ELF-1 (cell line): Measurements from ENCODE around the gene TBX1.
A peak's percentile ranks its signal among the peaks of the same experiment; 100 is the strongest.

Experiments used
- DNase-seq: peaks from one replicate; pipeline ENCODE4 v3.0.0-alpha.2; 2016; ENCODE audit warnings: low read depth, low spot score

The TBX1 gene

GRCh38 chr22:19760058-19760950, at the start of gene TBX1:
TSS of gene TBX1 (plus strand) at chr22:19760778. CDS start at chr22:19760844, 66 bp downstream.
- no peak for DNase-seq

GRCh38 chr22:19713245-19713644, 47.3 kb upstream of the TBX1 start:
- no peak for DNase-seq

- no peak for DNase-seq
Observed at GRCh38 chr22:19713650-19714311, 46.8 kb upstream of the TBX1 start.

GRCh38 chr22:19714312-19715187, 46.0 kb upstream of the TBX1 start, which contains the start of gene SEPTIN5:
TSS of gene SEPTIN5 (plus strand) at chr22:19714503. CDS start at chr22:19714589, 86 bp downstream.
- DNase-seq = no peak

- no peak for DNase-seq
Observed at GRCh38 chr22:19715188-19715930, 45.2 kb upstream of the TBX1 start.

- DNase-seq = no peak
Observed at GRCh38 chr22:19716041-19716828, 44.3 kb upstream of the TBX1 start.

- DNase-seq = no peak
Observed at GRCh38 chr22:19716829-19717105, 43.8 kb upstream of the TBX1 start.

- no peak for DNase-seq
Observed at GRCh38 chr22:19717181-19717580, 43.4 kb upstream of the TBX1 start.

- peak; percentile 72 for DNase-seq
Observed at GRCh38 chr22:19717691-19718455, 42.7 kb upstream of the TBX1 start.

- no peak for DNase-seq
Observed at GRCh38 chr22:19718456-19719049, 42.0 kb upstream of the TBX1 start.

- DNase-seq = no peak
Observed at GRCh38 chr22:19719050-19719482, 41.5 kb upstream of the TBX1 start.

GRCh38 chr22:19719488-19720021, 41.0 kb upstream of the TBX1 start:
- DNase-seq = no peak

- no peak for DNase-seq
Observed at GRCh38 chr22:19720150-19720827, 40.3 kb upstream of the TBX1 start.

- no peak for DNase-seq
Observed at GRCh38 chr22:19720999-19721329, 39.6 kb upstream of the TBX1 start.

- no peak for DNase-seq
Observed at GRCh38 chr22:19721330-19722177, 39.0 kb upstream of the TBX1 start.

GRCh38 chr22:19722178-19722981, 38.2 kb upstream of the TBX1 start:
- no peak for DNase-seq

GRCh38 chr22:19722982-19723231, 37.7 kb upstream of the TBX1 start:
- DNase-seq = no peak
